Activated gamma-delta T cell treated with Interleukin-2 at 50 U/mL for 16 hours (primary cell): Measurements from ENCODE around the gene C8G.

Source experiments
- DNase-seq: peaks from one replicate; pipeline ENCODE4 v3.0.0-alpha.2; 2020

The C8G gene

GRCh38 chr9:136955202-136955942 lies 10.3 kb downstream of the C8G start:
- no peak for DNase-seq

- DNase-seq: no peak
Observed at GRCh38 chr9:136955943-136956335, 10.9 kb downstream of the C8G start.

- DNase-seq: no peak
Observed at GRCh38 chr9:136956604-136957003, 11.6 kb downstream of the C8G start.

GRCh38 chr9:136957461-136957860 lies 12.4 kb downstream of the C8G start:
- DNase-seq: no peak

- DNase-seq: no peak
Observed at GRCh38 chr9:136957901-136958300, 12.9 kb downstream of the C8G start.

GRCh38 chr9:136958473-136958872 lies 13.4 kb downstream of the C8G start:
- no peak for DNase-seq

GRCh38 chr9:136958898-136959850 lies 14.1 kb downstream of the C8G start:
- no peak for DNase-seq

- peak; percentile 75 for DNase-seq
Observed at GRCh38 chr9:136960212-136960937, 15.3 kb downstream of the C8G start.

GRCh38 chr9:136960938-136961275 lies 15.9 kb downstream of the C8G start:
- DNase-seq: no peak

- no peak for DNase-seq
Observed at GRCh38 chr9:136961279-136962065, 16.4 kb downstream of the C8G start.

- no peak for DNase-seq
Observed at GRCh38 chr9:136962163-136962562, 17.1 kb downstream of the C8G start.

GRCh38 chr9:136962701-136963248 lies 17.7 kb downstream of the C8G start:
- DNase-seq: no peak

GRCh38 chr9:136963341-136963740 lies 18.3 kb downstream of the C8G start:
- no peak for DNase-seq

GRCh38 chr9:136963751-136964150 lies 18.7 kb downstream of the C8G start:
- no peak for DNase-seq

GRCh38 chr9:136964171-136964689 lies 19.2 kb downstream of the C8G start:
- no peak for DNase-seq

- no peak for DNase-seq
Observed at GRCh38 chr9:136964833-136965422, 19.9 kb downstream of the C8G start.

- DNase-seq: peak; percentile 45
Observed at GRCh38 chr9:136965771-136966484, 20.9 kb downstream of the C8G start.

- DNase-seq: no peak
Observed at GRCh38 chr9:136968333-136969127, 23.5 kb downstream of the C8G start.

- DNase-seq: no peak
Observed at GRCh38 chr9:136969150-136969549, 24.1 kb downstream of the C8G start.

- DNase-seq: no peak
Observed at GRCh38 chr9:136969774-136970173, 24.7 kb downstream of the C8G start.
